Neural progenitor cell (in vitro differentiated cells): ENCODE results near the gene SHLD1. TPM values are rescaled to one million over a fixed set of nuclear protein-coding genes. Genes with fewer than 3 reads are reported as not detected.

ENCODE experiments used
- DNase-seq: peaks from one replicate; pipeline ENCODE4 v3.0.0-alpha.2; 2016; ENCODE audit warnings: low spot score
- H2AFZ ChIP-seq: fragments of 200-600 bp; sonication (generic); replicated peaks from 2 replicates; pipeline ENCODE4 v1.6.1; 2016; ENCODE audit warnings: antibody characterized with exemption
- H3F3A ChIP-seq: fragments of 200-600 bp; sonication (generic); 2 replicates; pipeline ENCODE4 v1.6.1; 2016; ENCODE audit warnings: antibody characterized with exemption, low read depth
- H3K27ac ChIP-seq: fragments of 200-600 bp; sonication (generic); 2 replicates; pipeline ENCODE4 v1.5.1; 2016; ENCODE audit warnings: mild to moderate bottlenecking
- H3K27me3 ChIP-seq: fragments of 200-600 bp; sonication (generic); 2 replicates; pipeline ENCODE4 v1.6.1; 2016; ENCODE audit warnings: mild to moderate bottlenecking, moderate library complexity
- H3K36me3 ChIP-seq: fragments of 200-600 bp; sonication (generic); 2 replicates; pipeline ENCODE4 v1.5.1; 2016
- H3K4me1 ChIP-seq: fragments of 200-600 bp; sonication (generic); 2 replicates; pipeline ENCODE4 v1.6.1; 2016; ENCODE audit warnings: mixed run types
- H3K4me2 ChIP-seq: fragments of 200-600 bp; sonication (generic); 2 replicates; pipeline ENCODE4 v1.6.1; 2016
- H3K4me3 ChIP-seq: fragments of 200-600 bp; sonication (generic); 2 replicates; pipeline ENCODE4 v1.5.1; 2016
- H3K79me2 ChIP-seq: fragments of 200-600 bp; sonication (generic); 2 replicates; pipeline ENCODE4 v1.6.1; 2016; ENCODE audit warnings: low read depth
- H3K9ac ChIP-seq: fragments of 200-600 bp; sonication (generic); 2 replicates; pipeline ENCODE4 v1.6.1; 2016
- H3K9me3 ChIP-seq: fragments of 200-600 bp; sonication (generic); 2 replicates; pipeline ENCODE4 v1.5.1; 2016; ENCODE audit warnings: low read depth
- H4K20me1 ChIP-seq: fragments of 200-600 bp; sonication (generic); 2 replicates; pipeline ENCODE4 v1.6.1; 2016; ENCODE audit warnings: low read depth
- H3K27ac Mint-ChIP-seq: 3 replicates; pipeline ENCODE4 v1.8.0; 2021; ENCODE audit warnings: mixed read lengths
- H3K27me3 Mint-ChIP-seq: 2 replicates; pipeline ENCODE4 v1.8.0; 2022; ENCODE audit warnings: low read depth, mild to moderate bottlenecking, inconsistent platforms, moderate library complexity, mixed read lengths; ENCODE audit not compliant: insufficient read depth
- H3K36me3 Mint-ChIP-seq: 3 replicates; pipeline ENCODE4 v1.8.0; 2021; ENCODE audit warnings: mixed read lengths
- H3K4me1 Mint-ChIP-seq: 3 replicates; pipeline ENCODE4 v1.8.0; 2021; ENCODE audit warnings: mixed read lengths
- H3K4me3 Mint-ChIP-seq: 3 replicates; pipeline ENCODE4 v1.8.0; 2021; ENCODE audit warnings: mild to moderate bottlenecking, moderate library complexity, mixed read lengths
- H3K9me3 Mint-ChIP-seq: 3 replicates; pipeline ENCODE4 v1.8.0; 2020; ENCODE audit warnings: mixed read lengths
- EZH2 ChIP-seq: fragments of 200-600 bp; sonication (generic); IDR thresholded peaks from 2 replicates; pipeline ENCODE4 v1.6.1; 2017; ENCODE audit warnings: antibody characterized with exemption, mild to moderate bottlenecking, moderate library complexity
- EZH2phosphoT487 ChIP-seq: fragments of 200-600 bp; sonication (generic); IDR thresholded peaks from 2 replicates; pipeline ENCODE4 v1.6.1; 2017; ENCODE audit warnings: antibody characterized with exemption
- total RNA-seq: library from RNA; depleted of rRNA; stranded (reverse); fragments of >200 nt; gene quantifications from 2 replicates; pipeline ENCODE4 v1.2.3, GENCODE V29; 2015; ENCODE audit warnings: low replicate concordance
- TF ChIP-seq, protein P1 (sequence below): fragments of 200-600 bp; sonication (generic); IDR thresholded peaks from 2 replicates; pipeline ENCODE4 v1.5.1; 2017; ENCODE audit warnings: antibody characterized with exemption, mild to moderate bottlenecking

Gene SHLD1
- total RNA-seq, 1 donor from 2014 or later = 9.0 TPM

DNA sequence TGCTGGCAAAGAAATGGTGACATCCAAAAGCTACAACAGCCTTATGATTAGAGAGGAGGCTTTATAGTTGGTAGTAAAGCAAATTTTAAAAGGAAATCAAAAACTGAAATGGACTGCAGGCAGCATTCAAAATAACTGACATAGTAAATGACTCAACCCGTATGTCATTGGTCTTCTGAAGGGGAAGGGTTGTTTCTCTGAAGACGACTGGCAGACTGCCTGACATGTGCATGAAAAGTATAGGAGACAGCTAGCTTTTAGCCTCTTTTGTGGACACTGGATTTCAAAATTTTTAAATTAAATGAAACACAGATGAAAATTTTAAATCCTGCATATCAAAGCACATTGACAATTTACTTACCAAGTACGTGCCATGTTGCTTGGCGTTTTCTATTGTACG is 109.4 kb downstream of the SHLD1 start:
- Histone ChIP-seq H3K79me2 (no peaks in the 10 kb centered on the region), H4K20me1 (no peaks in the 10 kb centered on the region), H3K4me2 (no peak overlapping the region), H3K27me3 (no peaks in the 10 kb centered on the region), H3K9ac (no peak overlapping the region), H3K27ac (no peak overlapping the region), H3K4me3 (no peak overlapping the region), H3F3A (no peaks in the 10 kb centered on the region), H3K4me1 (no peaks in the 10 kb centered on the region), H2AFZ (no peak overlapping the region), H3K9me3 (no peaks in the 10 kb centered on the region), H3K36me3 (no peaks in the 10 kb centered on the region)
- no peaks in the 10 kb centered on the region for H3K36me3 Mint-ChIP-seq
- TF ChIP-seq EZH2phosphoT487 (no peak), EZH2 (no peak)
- TF ChIP-seq, protein P1, sequence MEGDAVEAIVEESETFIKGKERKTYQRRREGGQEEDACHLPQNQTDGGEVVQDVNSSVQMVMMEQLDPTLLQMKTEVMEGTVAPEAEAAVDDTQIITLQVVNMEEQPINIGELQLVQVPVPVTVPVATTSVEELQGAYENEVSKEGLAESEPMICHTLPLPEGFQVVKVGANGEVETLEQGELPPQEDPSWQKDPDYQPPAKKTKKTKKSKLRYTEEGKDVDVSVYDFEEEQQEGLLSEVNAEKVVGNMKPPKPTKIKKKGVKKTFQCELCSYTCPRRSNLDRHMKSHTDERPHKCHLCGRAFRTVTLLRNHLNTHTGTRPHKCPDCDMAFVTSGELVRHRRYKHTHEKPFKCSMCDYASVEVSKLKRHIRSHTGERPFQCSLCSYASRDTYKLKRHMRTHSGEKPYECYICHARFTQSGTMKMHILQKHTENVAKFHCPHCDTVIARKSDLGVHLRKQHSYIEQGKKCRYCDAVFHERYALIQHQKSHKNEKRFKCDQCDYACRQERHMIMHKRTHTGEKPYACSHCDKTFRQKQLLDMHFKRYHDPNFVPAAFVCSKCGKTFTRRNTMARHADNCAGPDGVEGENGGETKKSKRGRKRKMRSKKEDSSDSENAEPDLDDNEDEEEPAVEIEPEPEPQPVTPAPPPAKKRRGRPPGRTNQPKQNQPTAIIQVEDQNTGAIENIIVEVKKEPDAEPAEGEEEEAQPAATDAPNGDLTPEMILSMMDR = no peak
- no peak overlapping the region for H3K27ac Mint-ChIP-seq
- H3K27me3 Mint-ChIP-seq = no peaks in the 10 kb centered on the region
- no peak overlapping the region for H3K4me3 Mint-ChIP-seq
- no peaks in the 10 kb centered on the region for H3K9me3 Mint-ChIP-seq
- H3K4me1 Mint-ChIP-seq = no peaks in the 10 kb centered on the region
- no peak for DNase-seq

DNA sequence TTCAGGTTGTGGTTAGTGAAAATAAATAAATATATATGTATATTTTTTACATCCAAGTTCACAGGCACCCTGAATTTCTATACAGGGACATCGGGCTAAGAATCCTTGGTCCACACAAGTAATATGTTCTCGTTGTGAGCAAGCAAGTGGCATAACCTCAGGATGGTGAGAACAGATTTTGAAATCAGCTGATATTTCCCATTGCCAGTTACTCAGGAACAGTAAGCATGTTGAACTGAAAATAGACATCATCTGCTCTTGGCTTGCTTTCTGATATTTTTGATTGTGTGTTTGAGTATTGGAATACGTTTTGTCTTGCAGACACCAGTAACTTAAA is 112.5 kb downstream of the SHLD1 start:
- no peaks in the 10 kb centered on the region for H3K9me3 Mint-ChIP-seq
- no peak overlapping the region for H3K4me2 ChIP-seq
- no peak overlapping the region for H3K27ac Mint-ChIP-seq

DNA sequence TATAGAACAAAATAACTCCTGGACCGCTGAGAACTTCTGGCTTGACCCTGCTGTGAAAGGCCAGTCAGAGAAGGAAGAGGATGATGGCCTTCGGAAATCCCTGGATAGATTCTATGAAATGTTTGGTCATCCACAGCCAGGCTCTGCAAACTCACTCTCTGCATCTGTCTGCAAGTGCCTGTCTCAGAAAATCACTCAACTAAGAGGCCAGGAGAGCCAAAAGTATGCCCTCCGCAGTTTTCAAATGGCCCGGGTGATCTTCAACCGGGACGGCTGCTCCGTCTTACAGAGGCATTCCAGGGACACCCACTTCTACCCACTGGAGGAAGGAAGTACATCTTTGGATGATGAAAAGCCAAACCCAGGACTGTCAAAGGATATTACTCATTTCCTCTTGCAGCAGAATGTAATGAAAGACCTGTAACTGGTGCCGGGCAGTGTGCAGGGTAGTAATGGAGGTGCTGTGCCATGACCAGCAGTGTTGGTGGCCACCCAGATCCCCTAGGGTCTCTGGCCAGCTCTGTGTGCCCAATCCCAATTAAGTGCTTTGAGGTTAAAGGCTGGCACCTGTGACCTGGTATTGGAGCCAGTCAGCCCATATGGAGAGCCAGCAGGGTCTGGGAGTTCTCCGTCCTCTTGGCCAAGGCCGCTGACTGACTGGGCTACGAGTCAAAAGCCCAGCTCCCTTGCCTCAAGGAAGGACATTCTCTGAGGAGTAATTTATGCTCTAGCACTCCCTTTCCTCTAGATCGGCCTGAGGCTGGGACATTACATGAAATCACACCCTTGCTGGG is 113.0 kb downstream of the SHLD1 start:
- Histone ChIP-seq H3K4me1 (no peaks in the 10 kb centered on the region), H3K4me3 (no peak overlapping the region), H3K9me3 (no peaks in the 10 kb centered on the region), H3K36me3 (no peaks in the 10 kb centered on the region), H4K20me1 (no peaks in the 10 kb centered on the region), H3K79me2 (no peaks in the 10 kb centered on the region), H3K27ac (no peak overlapping the region), H3K9ac (no peak overlapping the region), H3F3A (no peaks in the 10 kb centered on the region), H3K27me3 (no peaks in the 10 kb centered on the region), H2AFZ (no peak overlapping the region), H3K4me2 (no peak overlapping the region)
- Mint-ChIP-seq H3K9me3 (no peaks in the 10 kb centered on the region), H3K27me3 (no peaks in the 10 kb centered on the region), H3K36me3 (no peaks in the 10 kb centered on the region), H3K4me1 (no peaks in the 10 kb centered on the region), H3K4me3 (no peak overlapping the region), H3K27ac (no peak overlapping the region)
- DNase-seq = no peak
- TF ChIP-seq, protein P1 = no peak

More for the DNA sequence above, 112.5 kb downstream of the SHLD1 start:
- no peaks in the 10 kb centered on the region for H3K27me3 ChIP-seq
- no peaks in the 10 kb centered on the region for H3K27me3 Mint-ChIP-seq
- H2AFZ ChIP-seq = no peak overlapping the region
- H3K9ac ChIP-seq = no peak overlapping the region
- H3K36me3 Mint-ChIP-seq = no peaks in the 10 kb centered on the region
- no peaks in the 10 kb centered on the region for H3F3A ChIP-seq
- no peaks in the 10 kb centered on the region for H4K20me1 ChIP-seq
- H3K36me3 ChIP-seq = no peaks in the 10 kb centered on the region
- no peaks in the 10 kb centered on the region for H3K79me2 ChIP-seq
- TF ChIP-seq, protein P1 = no peak
- TF ChIP-seq EZH2phosphoT487 (no peak), EZH2 (no peak)
- no peak for DNase-seq
- H3K4me1 Mint-ChIP-seq = no peaks in the 10 kb centered on the region
- no peaks in the 10 kb centered on the region for H3K4me1 ChIP-seq
- no peak overlapping the region for H3K4me3 Mint-ChIP-seq
- H3K4me3 ChIP-seq = no peak overlapping the region
- H3K9me3 ChIP-seq = no peaks in the 10 kb centered on the region
- no peak overlapping the region for H3K27ac ChIP-seq
